Cardiac fibroblast (primary cell): ENCODE data around the gene SLC10A3.

ENCODE experiments used
- DNase-seq, 2 donors: peaks; one replicate each; pipeline versions ENCODE4 v3.0.0 to v3.0.0-alpha.2; 2010; ENCODE audit warnings: low read depth in 2 of 2
- H3K4me3 ChIP-seq, 2 donors: replicated peaks in 1 of 2; 1 replicate in 1 of 2; 2 replicates in 1 of 2; pipeline ENCODE4 v1.5.1; 2011; ENCODE audit warnings: low read depth in 2 of 2, low read length in 2 of 2, mild to moderate bottlenecking in 2 of 2, moderate library complexity in 1 of 2
- CTCF ChIP-seq: IDR thresholded peaks from one replicate; pipeline ENCODE4 v1.5.1; 2011; ENCODE audit warnings: low read depth, mild to moderate bottlenecking, low read length, inconsistent platforms

SLC10A3 gene

DNA sequence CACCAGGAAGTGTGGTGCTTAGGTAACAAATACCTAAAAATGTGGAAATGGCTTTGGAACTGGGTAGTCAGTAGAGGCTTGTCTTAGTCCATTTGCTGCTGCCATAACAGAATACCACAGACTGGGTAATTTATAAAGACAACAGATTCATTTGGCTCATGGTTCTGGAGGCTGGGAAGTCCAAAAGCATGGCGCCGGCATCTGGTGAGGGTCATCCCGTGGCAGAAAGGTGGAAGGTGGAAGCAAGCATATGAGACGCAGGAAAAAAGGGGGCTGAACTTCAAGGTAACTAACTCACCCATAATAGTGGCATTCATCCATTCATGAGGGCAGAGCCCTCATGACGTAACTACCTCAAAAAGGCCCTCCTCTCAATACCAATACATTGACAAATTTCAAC lies 19.0 kb upstream of the SLC10A3 start:
- H3K4me3 ChIP-seq = no peak overlapping the region
- no peak for TF ChIP-seq CTCF
- no peak for DNase-seq

DNA sequence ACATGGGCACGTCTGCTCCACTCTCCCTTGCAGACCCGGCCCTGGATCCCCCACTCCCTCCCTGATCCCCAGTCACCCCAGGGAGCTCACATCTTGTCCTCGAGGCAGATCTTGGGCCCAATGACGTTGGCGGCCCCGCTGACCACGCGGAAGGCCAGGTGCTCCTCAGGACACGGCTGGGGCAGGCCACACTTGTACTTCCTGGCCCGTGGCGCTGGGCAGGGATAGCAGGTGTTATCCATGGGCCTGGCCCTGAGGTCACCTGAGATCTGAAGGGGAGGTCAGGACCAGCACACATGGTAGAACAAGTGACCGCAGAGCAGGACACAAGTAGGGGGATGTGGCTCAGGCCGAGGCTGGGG lies 17.9 kb upstream of the SLC10A3 start:
- no peak overlapping the region for H3K4me3 ChIP-seq
- TF ChIP-seq CTCF = no peak
- no peak for DNase-seq

GRCh38 chrX:154507673-154508383 lies 17.4 kb upstream of the SLC10A3 start:
- no peak for DNase-seq
- no peak for TF ChIP-seq CTCF
- no peak overlapping the region for H3K4me3 ChIP-seq

- H3K4me3 ChIP-seq = no peak overlapping the region
- DNase-seq = no peak
- TF ChIP-seq CTCF = no peak
These were observed 16.3 kb upstream of the SLC10A3 start for GRCh38 chrX:154506483-154507332.

DNA sequence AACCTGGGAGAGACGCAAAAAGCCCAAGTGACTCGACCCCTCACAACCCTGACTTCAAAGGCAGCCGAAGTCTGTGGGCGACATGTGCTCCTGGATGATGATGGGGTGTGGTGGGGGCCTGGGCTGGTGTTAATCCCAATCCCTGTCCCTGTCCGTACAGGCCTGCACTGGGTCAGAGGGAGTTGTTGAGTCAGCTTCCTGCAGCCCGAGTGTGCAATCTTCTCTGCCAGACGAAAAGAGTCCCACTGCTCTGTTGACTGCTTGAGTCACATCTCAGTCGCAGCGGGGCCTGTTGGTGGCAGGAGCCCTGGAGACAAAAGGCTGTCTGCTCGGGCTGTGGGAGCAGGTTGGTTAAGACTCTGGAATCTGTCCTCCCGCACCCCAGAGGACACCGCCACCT lies 15.3 kb upstream of the SLC10A3 start:
- no peak overlapping the region for H3K4me3 ChIP-seq
- TF ChIP-seq CTCF = no peak
- peak; percentile 57 to 69 for DNase-seq

- TF ChIP-seq CTCF = no peak
- no peak for DNase-seq
These were observed 12.6 kb upstream of the SLC10A3 start for GRCh38 chrX:154502989-154503388.

More at GRCh38 chrX:154502989-154503388, 12.6 kb upstream of the SLC10A3 start:
- H3K4me3 ChIP-seq = no peak overlapping the region
